Loucy (cell line): ENCODE measurements around the gene EARS2.

Source experiments
- CTCF ChIP-seq: fragments of 200-600 bp; sonication (generic); conservative IDR thresholded peaks from 2 replicates; pipeline ENCODE4 v1.5.1; 2014; ENCODE audit warnings: mild to moderate bottlenecking, antibody characterized with exemption, low read length
- EZH2phosphoT487 ChIP-seq: fragments of 200-600 bp; IDR thresholded peaks from 2 replicates; pipeline ENCODE4 v1.6.1; 2018; ENCODE audit warnings: antibody characterized with exemption, mild to moderate bottlenecking, moderate library complexity, borderline replicate concordance

DNA sequence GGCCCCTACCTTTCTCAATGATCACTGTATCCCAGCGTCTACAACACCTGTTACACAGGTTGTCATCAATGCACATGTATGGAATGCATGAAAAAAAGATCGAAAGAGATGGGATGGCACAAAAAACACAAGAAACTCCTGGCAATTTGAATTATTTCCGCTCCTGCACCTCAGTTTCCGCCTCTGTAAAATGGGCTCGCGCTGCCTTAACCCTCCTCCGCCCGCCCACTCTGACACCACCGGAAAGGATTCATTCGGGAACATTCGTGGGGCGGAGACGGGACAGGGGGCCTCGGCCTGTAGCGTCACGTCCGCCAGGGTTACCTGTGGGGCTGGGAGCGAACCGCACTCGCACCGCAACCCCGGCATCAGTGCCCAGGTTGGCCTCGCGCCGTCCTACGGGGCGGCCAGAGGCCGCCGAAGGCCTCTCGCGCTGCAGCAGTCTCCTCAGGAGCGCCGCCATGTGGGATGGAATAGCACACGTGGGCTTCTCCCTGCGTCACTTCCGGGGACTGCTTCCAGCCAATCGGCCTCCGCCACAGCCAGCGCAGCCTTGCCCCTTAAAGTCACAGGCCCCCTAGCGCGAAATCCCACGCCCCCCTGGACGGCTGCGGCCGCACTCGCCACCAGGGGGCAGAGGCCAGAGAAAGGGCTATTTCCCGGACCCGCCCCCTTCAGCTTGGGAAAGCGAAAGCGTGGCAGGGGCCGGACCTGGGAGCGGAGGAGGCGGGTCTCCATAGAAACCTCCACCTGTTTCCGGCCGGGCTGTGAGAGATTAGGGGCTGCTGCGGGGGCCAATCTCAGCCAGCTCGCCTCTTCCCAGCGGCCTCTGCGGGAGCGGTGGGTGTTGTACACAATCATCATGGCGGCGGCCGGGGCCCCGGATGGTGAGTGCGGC, at the start of gene EARS2, which contains the start of gene UBFD1:
- TF ChIP-seq CTCF (peak; percentile 83), EZH2phosphoT487 (no peak)
